Activated B cell treated with CpG ODN at 0.5 μM for 24 hours (primary cell): ENCODE results near the gene LY86. TPM values are rescaled to one million over a fixed set of nuclear protein-coding genes. Genes with fewer than 3 reads are reported as not detected.

Source experiments
- ATAC-seq: fragments of 200-7000 bp; cut with Tn5 transposase; one replicate; pipeline ENCODE4 v1.10.0; 2021; ENCODE audit warnings: low read depth, mild to moderate bottlenecking, moderate library complexity
- CTCF ChIA-PET: fragments of 350-600 bp; sonication (Branson Sonifier 250); formaldehyde crosslinking; loops from one replicate; lab custom pipeline; 2021; ENCODE audit warnings: antibody characterized with exemption; lab: Charles Lee
- POLR2A ChIA-PET: fragments of 350-600 bp; sonication (Branson Sonifier 250); formaldehyde crosslinking; loops from one replicate; lab custom pipeline; 2021; ENCODE audit warnings: antibody characterized with exemption; lab: Charles Lee
- DNase-seq: peaks from one replicate; pipeline ENCODE4 v3.0.0; 2022
- H3K27ac Mint-ChIP-seq: one replicate; pipeline ENCODE4 v1.8.0; 2020; ENCODE audit warnings: mixed read lengths
- H3K27me3 Mint-ChIP-seq: one replicate; pipeline ENCODE4 v1.8.0; 2021; ENCODE audit warnings: mixed read lengths
- H3K36me3 Mint-ChIP-seq: one replicate; pipeline ENCODE4 v1.8.0; 2021; ENCODE audit warnings: low read depth, mixed read lengths
- H3K4me1 Mint-ChIP-seq: one replicate; pipeline ENCODE4 v1.8.0; 2021; ENCODE audit warnings: mixed read lengths
- H3K4me3 Mint-ChIP-seq: one replicate; pipeline ENCODE4 v1.8.0; 2020; ENCODE audit warnings: mild to moderate bottlenecking, mixed read lengths
- H3K9me3 Mint-ChIP-seq: one replicate; pipeline ENCODE4 v1.8.0; 2020; ENCODE audit warnings: mixed read lengths
- CTCF ChIP-seq: fragments of 200-600 bp; IDR thresholded peaks from one replicate; pipeline ENCODE4 v1.8.0; 2022; ENCODE audit warnings: antibody characterized with exemption, mild to moderate bottlenecking
- intact Hi-C: fragments of 100-400 bp; cut with micrococcal nuclease; formaldehyde crosslinking; loops from one replicate; pipeline ENCODE4 v1.15.1; 2024
- total RNA-seq: library from RNA; stranded (reverse); gene quantifications from 2 replicates; pipeline ENCODE4 v1.2.3, GENCODE V29; 2022

LY86 gene
- total RNA-seq, 1 donor from 2014 or later = 58.1 TPM

- no peak overlapping the region for H3K4me3 Mint-ChIP-seq
- intact Hi-C loops = no loop called here
- POLR2A ChIA-PET = interaction anchor here (0.8 kb wide), 1 partner anchor 65 kb away, joined by 3 read pairs; no protein-coding TSS in a partner anchor
- CTCF ChIA-PET = interaction anchor here (1.3 kb wide), 1 partner anchor 28 kb away, joined by 3 read pairs; no protein-coding TSS in a partner anchor
- H3K27ac Mint-ChIP-seq = peak overlapping the region; percentile 8
- no peak for TF ChIP-seq CTCF
- no peak for ATAC-seq
- no peaks in the 10 kb centered on the region for H3K4me1 Mint-ChIP-seq
- DNase-seq = no peak
- H3K9me3 Mint-ChIP-seq = no peaks in the 10 kb centered on the region
- no peaks in the 10 kb centered on the region for H3K27me3 Mint-ChIP-seq
- peaks cover 33% of the 10 kb centered on the region for H3K36me3 Mint-ChIP-seq
Measured at GRCh38 chr6:6648692-6649343, 60.3 kb downstream of the LY86 start.

DNA sequence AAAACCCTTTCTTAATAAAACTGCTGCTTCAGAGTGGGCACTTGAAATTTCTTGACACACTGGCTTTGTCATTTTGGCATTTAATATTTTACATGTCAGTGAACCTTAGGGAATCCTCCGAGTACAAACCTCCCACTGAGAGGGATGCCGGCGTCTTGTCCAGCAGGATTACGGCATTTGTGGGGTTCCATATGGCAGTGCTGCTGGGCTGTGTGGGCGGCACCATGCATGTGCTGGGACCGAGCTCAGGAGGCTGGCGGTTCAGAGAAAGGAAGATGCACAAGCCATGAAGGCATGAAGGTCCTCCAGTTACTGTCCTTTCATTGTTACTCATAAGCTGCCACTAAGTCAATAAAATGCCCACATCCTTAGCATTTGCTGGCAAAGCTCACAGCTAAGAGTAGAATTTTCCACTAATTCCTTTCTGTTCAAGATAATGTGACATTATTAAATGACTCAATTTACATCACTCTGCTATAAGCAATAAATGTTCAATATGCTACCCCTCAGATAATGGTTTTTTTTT is 61.4 kb downstream of the LY86 start:
- intact Hi-C loops = no loop called here
- Mint-ChIP-seq H3K4me3 (no peak overlapping the region), H3K27ac (no peak overlapping the region), H3K9me3 (no peaks in the 10 kb centered on the region), H3K27me3 (no peaks in the 10 kb centered on the region), H3K4me1 (no peaks in the 10 kb centered on the region), H3K36me3 (peaks cover 33% of the 10 kb centered on the region)
- DNase-seq (no peak), ATAC-seq (no peak)
- CTCF ChIA-PET = interaction anchor here (1.1 kb wide), 1 partner anchor 9 kb away, joined by 3 read pairs; no protein-coding TSS in a partner anchor
- TF ChIP-seq CTCF = no peak
- POLR2A ChIA-PET = no interaction called here

- Mint-ChIP-seq H3K9me3 (no peaks in the 10 kb centered on the region), H3K27me3 (no peaks in the 10 kb centered on the region), H3K36me3 (peaks cover 33% of the 10 kb centered on the region), H3K4me1 (peaks cover under 1% of the 10 kb centered on the region), H3K27ac (no peak overlapping the region), H3K4me3 (no peak overlapping the region)
- ATAC-seq (no peak), DNase-seq (no peak)
- POLR2A ChIA-PET = no interaction called here
- intact Hi-C loops = no loop called here
- TF ChIP-seq CTCF = no peak
- CTCF ChIA-PET = interaction anchor here (1.1 kb wide), 1 partner anchor 8 kb away, joined by 3 read pairs; no protein-coding TSS in a partner anchor
Measured at GRCh38 chr6:6650839-6651238, 62.3 kb downstream of the LY86 start.

- DNase-seq = no peak
- intact Hi-C loops = no loop called here
- no peak for ATAC-seq
- no peak overlapping the region for H3K4me3 Mint-ChIP-seq
- ChIA-PET POLR2A (no interaction called here), CTCF (no interaction called here)
- TF ChIP-seq CTCF = no peak
- H3K9me3 Mint-ChIP-seq = no peaks in the 10 kb centered on the region
- H3K27me3 Mint-ChIP-seq = no peaks in the 10 kb centered on the region
- peak overlapping the region; percentile 30 for H3K27ac Mint-ChIP-seq
- peaks cover 2% of the 10 kb centered on the region for H3K4me1 Mint-ChIP-seq
- peaks cover 33% of the 10 kb centered on the region for H3K36me3 Mint-ChIP-seq
Measured at GRCh38 chr6:6651335-6651734, 62.8 kb downstream of the LY86 start.

DNA sequence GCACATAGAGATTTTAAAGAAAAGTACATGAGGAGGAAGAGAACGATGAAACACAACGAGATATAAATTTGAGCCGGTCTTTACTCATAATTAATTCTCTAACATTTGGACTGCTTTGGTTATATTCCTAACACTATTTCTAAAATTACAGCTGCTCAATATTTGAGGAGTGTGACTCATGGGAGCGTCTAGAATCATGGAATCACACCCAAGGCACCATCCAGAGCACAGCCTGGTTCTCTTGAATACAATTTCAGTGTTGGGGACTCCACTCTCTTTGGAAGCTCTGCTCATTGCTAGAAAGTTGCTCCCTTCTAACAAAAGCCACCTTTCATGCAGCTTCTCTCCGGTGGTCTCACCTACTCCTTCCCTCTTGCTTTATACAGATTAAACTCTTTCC is 64.4 kb downstream of the LY86 start:
- H3K27ac Mint-ChIP-seq = no peak overlapping the region
- CTCF ChIA-PET = no interaction called here
- TF ChIP-seq CTCF = no peak
- H3K9me3 Mint-ChIP-seq = no peaks in the 10 kb centered on the region
- peaks cover 13% of the 10 kb centered on the region for H3K4me1 Mint-ChIP-seq
- H3K36me3 Mint-ChIP-seq = peaks cover 33% of the 10 kb centered on the region
- POLR2A ChIA-PET = no interaction called here
- no peak overlapping the region for H3K4me3 Mint-ChIP-seq
- DNase-seq (no peak), ATAC-seq (no peak)
- intact Hi-C loops = no loop called here
- H3K27me3 Mint-ChIP-seq = no peaks in the 10 kb centered on the region
